Fibroblast of lung (primary cell): ENCODE data around the gene DHODH. TPM values are rescaled to one million over a fixed set of nuclear protein-coding genes. Genes with fewer than 3 reads are reported as not detected.

Source experiments
- DNase-seq, 2 donors: peaks; one replicate each; pipeline versions ENCODE4 v3.0.0 to v3.0.0-alpha.2; 2010; ENCODE audit warnings: low read depth in 2 of 2
- H2AFZ ChIP-seq: 2 replicates; pipeline ENCODE4 v1.5.1; 2012; ENCODE audit warnings: low read length, control low read depth, inconsistent platforms
- H3K27ac ChIP-seq: 2 replicates; pipeline ENCODE4 v1.5.1; 2011; ENCODE audit warnings: low read length, control low read depth; ENCODE audit not compliant: insufficient read depth
- H3K27me3 ChIP-seq: 2 replicates; pipeline ENCODE4 v1.5.1; 2011; ENCODE audit warnings: mild to moderate bottlenecking, low read length; ENCODE audit not compliant: control insufficient read depth, insufficient read depth
- H3K36me3 ChIP-seq: 2 replicates; pipeline ENCODE4 v1.5.1; 2011; ENCODE audit warnings: low read length; ENCODE audit not compliant: control insufficient read depth, insufficient read depth
- H3K4me1 ChIP-seq: 2 replicates; pipeline ENCODE4 v1.5.1; 2011; ENCODE audit warnings: low read length; ENCODE audit not compliant: control insufficient read depth, insufficient read depth; ENCODE audit errors: extremely low read depth
- H3K4me2 ChIP-seq: 2 replicates; pipeline ENCODE4 v1.5.1; 2011; ENCODE audit warnings: low read length, control low read depth; ENCODE audit not compliant: insufficient read depth; ENCODE audit errors: extremely low read depth
- H3K4me3 ChIP-seq, 4 experiments: fragments of 200-600 bp in 1 of 4; sonication (generic) in 1 of 4; replicated peaks in 1 of 4; 2 replicates each; pipeline ENCODE4 v1.5.1; 2011 to 2016; ENCODE audit warnings: low read length in 4 of 4, low read depth in 3 of 4, mild to moderate bottlenecking in 3 of 4, control low read depth in 2 of 4, inconsistent platforms in 1 of 4, mixed read lengths in 1 of 4; ENCODE audit not compliant: insufficient read depth in 1 of 4; ENCODE audit errors: control extremely low read depth in 1 of 4
- H3K79me2 ChIP-seq: 2 replicates; pipeline ENCODE4 v1.5.1; 2012; ENCODE audit warnings: mild to moderate bottlenecking, low read length, inconsistent platforms; ENCODE audit not compliant: control insufficient read depth, insufficient read depth
- H3K9ac ChIP-seq: 2 replicates; pipeline ENCODE4 v1.5.1; 2011; ENCODE audit warnings: mild to moderate bottlenecking, low read length, control low read depth; ENCODE audit not compliant: insufficient read depth
- H3K9me3 ChIP-seq: 2 replicates; pipeline ENCODE4 v1.5.1; 2012; ENCODE audit warnings: low read depth, low read length; ENCODE audit not compliant: control insufficient read depth, insufficient read depth
- H4K20me1 ChIP-seq: 2 replicates; pipeline ENCODE4 v1.5.1; 2011; ENCODE audit warnings: low read length; ENCODE audit not compliant: control insufficient read depth, insufficient read depth; ENCODE audit errors: extremely low read depth
- EZH2 ChIP-seq: IDR thresholded peaks from 2 replicates; pipeline ENCODE4 v1.5.1; 2012; ENCODE audit warnings: low read length, control low read depth, mild to moderate bottlenecking; ENCODE audit errors: missing control alignments
- polyA plus RNA-seq, 2 donors: library from polyadenylated mRNA; depleted of rRNA in 1 of 2; stranded (reverse) in 1 of 2; unstranded in 1 of 2; fragments of >200 nt; gene quantifications; 2 replicates each; pipeline ENCODE4 v1.2.1, GENCODE V29; 2011 to 2012; ENCODE audit warnings: missing spikeins in 1 of 2
- total RNA-seq: library from RNA; depleted of rRNA; stranded (reverse); fragments of >200 nt; gene quantifications from 2 replicates; pipeline ENCODE4 v1.2.1, GENCODE V29; 2014
- TF ChIP-seq, protein P1 (sequence below), 2 donors: IDR thresholded peaks in 1 of 2; conservative IDR thresholded peaks in 1 of 2; 1 replicate in 1 of 2; 2 replicates in 1 of 2; pipeline ENCODE4 v1.5.1; 2011 to 2012; ENCODE audit warnings: low read length in 2 of 2, control low read depth in 1 of 2, inconsistent platforms in 1 of 2, low read depth in 1 of 2, mild to moderate bottlenecking in 1 of 2

DHODH gene
- total and polyA plus RNA-seq, 2 donors (not counting 1 experiment from before 2014, with no cell fraction given) = 3.0 TPM

DNA sequence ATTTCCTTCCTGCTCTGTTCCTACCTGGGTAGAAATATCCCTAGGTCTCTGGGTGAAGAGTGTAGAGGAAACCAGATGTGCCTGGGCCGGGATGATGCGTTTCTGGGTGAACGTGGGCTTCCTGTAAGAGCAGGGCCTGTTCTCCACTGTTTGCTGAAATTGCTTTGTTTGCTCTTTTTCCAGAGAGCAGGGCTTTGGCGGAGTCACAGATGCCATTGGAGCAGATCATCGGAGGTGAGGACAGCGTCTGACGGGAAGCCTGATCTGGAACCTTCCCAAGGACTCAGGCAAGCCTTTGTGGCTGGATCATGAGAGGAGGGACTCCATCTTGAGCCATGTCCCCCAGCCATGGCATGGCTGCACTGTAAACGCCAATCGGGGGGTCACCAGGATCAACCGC, 15.4 kb downstream of the DHODH start:
- Histone ChIP-seq H3K4me1 (no peaks in the 10 kb centered on the region), H3K4me3 (no peak overlapping the region), H3K27ac (no peak overlapping the region), H3K36me3 (peaks cover 5% of the 10 kb centered on the region), H3K9ac (no peak overlapping the region), H4K20me1 (no peaks in the 10 kb centered on the region), H3K9me3 (no peaks in the 10 kb centered on the region), H3K79me2 (no peaks in the 10 kb centered on the region), H2AFZ (no peak overlapping the region), H3K4me2 (no peak overlapping the region), H3K27me3 (no peaks in the 10 kb centered on the region)
- TF ChIP-seq EZH2 = no peak
- TF ChIP-seq, protein P1, sequence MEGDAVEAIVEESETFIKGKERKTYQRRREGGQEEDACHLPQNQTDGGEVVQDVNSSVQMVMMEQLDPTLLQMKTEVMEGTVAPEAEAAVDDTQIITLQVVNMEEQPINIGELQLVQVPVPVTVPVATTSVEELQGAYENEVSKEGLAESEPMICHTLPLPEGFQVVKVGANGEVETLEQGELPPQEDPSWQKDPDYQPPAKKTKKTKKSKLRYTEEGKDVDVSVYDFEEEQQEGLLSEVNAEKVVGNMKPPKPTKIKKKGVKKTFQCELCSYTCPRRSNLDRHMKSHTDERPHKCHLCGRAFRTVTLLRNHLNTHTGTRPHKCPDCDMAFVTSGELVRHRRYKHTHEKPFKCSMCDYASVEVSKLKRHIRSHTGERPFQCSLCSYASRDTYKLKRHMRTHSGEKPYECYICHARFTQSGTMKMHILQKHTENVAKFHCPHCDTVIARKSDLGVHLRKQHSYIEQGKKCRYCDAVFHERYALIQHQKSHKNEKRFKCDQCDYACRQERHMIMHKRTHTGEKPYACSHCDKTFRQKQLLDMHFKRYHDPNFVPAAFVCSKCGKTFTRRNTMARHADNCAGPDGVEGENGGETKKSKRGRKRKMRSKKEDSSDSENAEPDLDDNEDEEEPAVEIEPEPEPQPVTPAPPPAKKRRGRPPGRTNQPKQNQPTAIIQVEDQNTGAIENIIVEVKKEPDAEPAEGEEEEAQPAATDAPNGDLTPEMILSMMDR (conservative IDR thresholded peaks at IDR 0.05 in 1 of 2, IDR thresholded peaks at IDR 0.05 in 1 of 2; ENCODE audit: low read depth in 1 of 2, low read length in 2 of 2) = no peak
- DNase-seq = no peak

DNA sequence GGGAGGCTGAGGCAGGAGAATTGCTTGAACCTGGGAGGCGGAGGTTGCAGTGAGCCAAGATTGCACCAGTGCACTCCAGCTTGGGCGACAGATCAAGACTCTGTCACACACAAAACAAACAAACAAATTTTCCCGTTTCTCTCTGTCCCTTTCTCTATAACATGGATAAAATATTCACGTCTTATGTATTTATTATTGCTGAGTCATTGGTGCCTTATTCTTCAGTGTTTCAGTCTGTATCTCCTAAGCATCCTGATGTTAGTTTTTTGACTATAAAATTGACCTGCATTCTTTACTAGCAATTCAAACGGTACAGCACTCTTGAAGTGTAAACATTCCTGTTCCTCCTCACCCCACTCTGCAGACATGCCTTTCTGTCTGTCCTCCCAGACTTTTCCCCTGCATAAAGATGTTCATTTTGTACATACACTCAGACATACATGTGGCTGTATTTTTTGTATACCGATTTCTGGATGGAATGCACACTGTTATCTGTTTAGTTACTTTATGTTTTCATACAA, 16.4 kb downstream of the DHODH start:
- Histone ChIP-seq H3K27me3 (no peaks in the 10 kb centered on the region), H2AFZ (no peak overlapping the region), H3K27ac (no peak overlapping the region), H3K4me1 (no peaks in the 10 kb centered on the region), H4K20me1 (no peaks in the 10 kb centered on the region), H3K9ac (no peak overlapping the region), H3K4me2 (no peak overlapping the region), H3K9me3 (no peaks in the 10 kb centered on the region), H3K79me2 (no peaks in the 10 kb centered on the region), H3K36me3 (peaks cover 5% of the 10 kb centered on the region), H3K4me3 (no peak overlapping the region)
- TF ChIP-seq, protein P1 (conservative IDR thresholded peaks at IDR 0.05 in 1 of 2, IDR thresholded peaks at IDR 0.05 in 1 of 2; ENCODE audit: low read depth in 1 of 2, low read length in 2 of 2) = no peak
- TF ChIP-seq EZH2 = no peak
- DNase-seq = no peak

DNA sequence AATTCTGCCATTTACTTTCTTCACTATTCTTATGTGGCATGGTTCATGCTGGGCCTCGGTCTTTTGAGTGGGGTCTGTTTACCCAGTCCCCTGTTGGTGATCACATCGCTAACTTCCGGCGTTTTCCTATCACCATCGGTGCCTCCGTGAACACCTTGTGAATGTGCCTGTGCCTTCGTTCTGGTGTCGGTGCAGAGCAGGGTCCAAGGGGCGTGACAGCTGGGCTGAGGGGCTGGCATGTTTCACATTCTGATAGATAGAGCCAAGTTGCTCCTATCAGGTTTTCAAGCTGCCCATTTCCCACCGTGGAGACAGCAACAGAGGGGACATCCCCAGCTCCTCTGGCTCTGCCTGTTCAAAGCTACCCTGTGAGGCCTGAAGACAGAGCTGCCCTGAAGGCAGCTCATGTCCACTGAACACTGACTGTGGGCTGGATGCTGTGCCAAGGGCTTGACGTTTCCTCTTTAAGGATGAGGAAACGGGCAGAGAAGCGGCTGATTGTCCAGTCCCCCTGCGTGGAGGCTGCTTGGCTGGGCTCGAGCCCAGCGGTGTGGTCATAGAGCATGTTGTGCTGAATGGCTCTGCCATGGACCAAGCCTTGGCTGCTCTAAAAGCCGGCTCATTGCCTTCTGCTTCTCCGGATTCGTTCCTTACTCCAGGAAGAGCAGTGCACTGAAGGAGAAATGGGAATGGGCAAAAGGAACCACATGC, 17.0 kb downstream of the DHODH start:
- Histone ChIP-seq H3K9me3 (no peaks in the 10 kb centered on the region), H3K4me1 (no peaks in the 10 kb centered on the region), H3K27me3 (no peaks in the 10 kb centered on the region), H3K36me3 (peaks cover 5% of the 10 kb centered on the region), H2AFZ (no peak overlapping the region), H3K79me2 (no peaks in the 10 kb centered on the region), H3K4me3 (no peak overlapping the region), H3K9ac (no peak overlapping the region), H4K20me1 (no peaks in the 10 kb centered on the region), H3K4me2 (no peak overlapping the region), H3K27ac (no peak overlapping the region)
- TF ChIP-seq, protein P1 (conservative IDR thresholded peaks at IDR 0.05 in 1 of 2, IDR thresholded peaks at IDR 0.05 in 1 of 2; ENCODE audit: low read depth in 1 of 2, low read length in 2 of 2) = no peak
- no peak for DNase-seq
